H54 (cell line): ENCODE results near the gene WDFY4.

Experiments
- DNase-seq: peaks from one replicate; pipeline ENCODE4 v3.0.0; 2011; ENCODE audit warnings: low spot score, mixed read lengths; ENCODE audit not compliant: insufficient read length
- FAIRE-seq: peaks from 3 replicates; lab custom pipeline; 2011; peaks lifted over from hg19 to GRCh38; lab: Jason Lieb, UNC
- POLR2A ChIP-seq: IDR thresholded peaks from 2 replicates; pipeline ENCODE4 v1.6.1; 2011; ENCODE audit warnings: low read depth, mild to moderate bottlenecking, low read length

Gene WDFY4

GRCh38 chr10:48724127-48724526 is 39.5 kb downstream of the WDFY4 start:
- FAIRE-seq (no peak), DNase-seq (no peak)
- no peak for TF ChIP-seq POLR2A

GRCh38 chr10:48725708-48726107 is 41.0 kb downstream of the WDFY4 start:
- no peak for DNase-seq
- no peak for FAIRE-seq

DNA sequence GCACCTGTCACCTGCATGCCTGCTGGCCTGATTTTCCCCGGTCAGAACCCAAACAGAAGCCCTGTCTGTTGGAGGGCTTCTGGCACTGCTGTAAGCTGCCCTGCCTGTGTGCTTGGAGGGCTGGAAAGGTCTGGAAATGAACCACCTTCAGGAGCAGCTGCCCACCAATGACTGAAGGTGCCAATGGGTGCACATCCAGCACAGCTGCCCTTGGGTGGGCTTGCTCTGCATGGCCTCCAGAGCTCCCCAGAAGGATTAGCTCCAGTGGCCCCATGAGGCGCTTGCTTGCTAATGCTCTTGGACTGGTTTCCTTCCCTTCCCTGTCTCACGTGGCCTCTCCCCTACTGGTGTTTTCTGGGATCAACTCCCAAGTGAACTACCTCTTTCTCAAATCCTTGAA is 43.2 kb downstream of the WDFY4 start:
- DNase-seq: no peak
- no peak for FAIRE-seq
- TF ChIP-seq POLR2A: no peak

More at GRCh38 chr10:48725708-48726107, 41.0 kb downstream of the WDFY4 start:
- no peak for TF ChIP-seq POLR2A

- TF ChIP-seq POLR2A: no peak
- FAIRE-seq (no peak), DNase-seq (no peak)
Measured at GRCh38 chr10:48729222-48729621, 44.5 kb downstream of the WDFY4 start.

GRCh38 chr10:48729941-48730457 is 45.3 kb downstream of the WDFY4 start:
- no peak for FAIRE-seq
- TF ChIP-seq POLR2A: no peak

GRCh38 chr10:48731141-48731540 is 46.5 kb downstream of the WDFY4 start:
- DNase-seq (no peak), FAIRE-seq (no peak)
- TF ChIP-seq POLR2A: no peak

More at GRCh38 chr10:48729941-48730457, 45.3 kb downstream of the WDFY4 start:
- DNase-seq: no peak

- FAIRE-seq (no peak), DNase-seq (no peak)
- TF ChIP-seq POLR2A: no peak
Measured at GRCh38 chr10:48731654-48732053, 47.0 kb downstream of the WDFY4 start.

GRCh38 chr10:48733329-48733728 is 48.7 kb downstream of the WDFY4 start:
- TF ChIP-seq POLR2A: no peak
- DNase-seq (no peak), FAIRE-seq (no peak)

- DNase-seq (no peak), FAIRE-seq (no peak)
- no peak for TF ChIP-seq POLR2A
Measured at GRCh38 chr10:48735836-48736390, 51.2 kb downstream of the WDFY4 start.

GRCh38 chr10:48736596-48736995 is 51.9 kb downstream of the WDFY4 start:
- no peak for TF ChIP-seq POLR2A
- no peak for FAIRE-seq

DNA sequence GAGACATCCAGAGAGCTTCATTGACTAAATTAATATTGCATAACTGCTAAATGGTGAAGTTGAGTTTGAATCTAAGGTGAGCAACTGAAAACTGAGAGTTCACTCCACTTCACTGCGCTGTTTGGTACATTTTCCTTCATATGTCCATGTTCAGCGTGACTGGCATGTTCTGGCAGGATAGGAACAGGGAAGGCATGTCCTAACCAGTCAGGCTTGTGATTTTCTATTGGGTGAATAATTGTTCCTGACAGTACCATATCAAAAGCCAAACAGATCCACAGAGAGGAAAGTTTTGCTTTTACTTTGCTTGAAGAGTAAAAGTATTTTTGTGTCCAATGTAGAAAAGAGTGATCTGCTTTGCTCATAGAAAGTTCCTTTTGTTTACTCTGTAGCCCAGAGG is 53.2 kb downstream of the WDFY4 start:
- TF ChIP-seq POLR2A: no peak
- FAIRE-seq (no peak), DNase-seq (no peak)

More at GRCh38 chr10:48736596-48736995, 51.9 kb downstream of the WDFY4 start:
- no peak for DNase-seq

DNA sequence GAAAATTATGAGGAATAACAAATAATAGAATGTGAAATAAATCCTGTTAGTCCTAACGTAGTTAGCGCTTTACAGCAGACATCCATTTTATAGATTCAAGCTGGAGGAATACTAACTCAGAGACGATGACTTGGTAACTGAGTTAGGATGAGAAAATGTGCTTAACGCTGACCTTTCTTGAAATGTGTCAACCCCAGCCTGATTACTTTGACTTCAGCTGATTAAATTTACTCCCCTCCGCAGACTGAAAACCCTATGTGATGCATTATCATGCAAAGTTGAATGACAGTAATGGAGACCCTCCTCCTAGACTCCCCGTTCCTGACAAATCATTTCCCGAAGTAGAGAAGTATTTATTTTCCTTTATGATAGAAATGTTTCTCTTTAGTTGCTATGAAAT is 54.5 kb downstream of the WDFY4 start:
- no peak for DNase-seq
- FAIRE-seq: no peak
- no peak for TF ChIP-seq POLR2A

DNA sequence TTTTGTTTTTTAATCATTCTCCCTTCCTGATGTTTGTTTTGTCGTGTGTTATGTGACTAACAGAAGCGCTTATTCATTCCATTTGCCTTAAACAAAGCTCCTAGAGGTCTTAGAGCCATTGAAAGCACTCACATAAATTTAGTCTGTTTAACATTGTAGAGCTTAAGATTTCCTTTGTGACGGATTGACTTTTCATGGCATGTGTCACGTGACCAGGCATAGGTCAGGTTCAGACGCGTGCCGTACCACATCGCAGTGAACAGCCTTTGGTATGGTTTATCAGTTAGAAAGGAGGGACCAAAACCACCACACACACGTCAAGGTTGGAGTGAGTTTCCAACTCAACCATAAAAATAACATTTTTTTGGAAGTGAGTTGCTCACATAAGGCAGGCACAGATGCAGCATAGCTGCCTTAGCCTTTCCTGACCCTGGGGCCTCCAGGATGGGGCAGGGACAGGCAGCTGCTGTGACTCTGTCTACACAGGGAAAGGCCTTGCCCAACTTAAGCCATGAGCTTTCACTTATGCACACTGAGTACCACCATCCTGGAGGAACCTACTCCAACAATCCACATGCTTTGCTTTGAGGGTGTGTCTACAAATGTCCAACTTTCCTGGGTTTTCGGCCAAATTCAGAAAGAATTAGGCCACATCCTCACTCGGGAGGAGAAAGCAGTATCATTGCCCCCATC is 55.5 kb downstream of the WDFY4 start:
- DNase-seq (no peak), FAIRE-seq (no peak)
- TF ChIP-seq POLR2A: no peak

GRCh38 chr10:48740988-48741387 is 56.3 kb downstream of the WDFY4 start:
- DNase-seq (no peak), FAIRE-seq (no peak)
- TF ChIP-seq POLR2A: no peak
